Measurements from ENCODE around the gene AGRN.

DNA sequence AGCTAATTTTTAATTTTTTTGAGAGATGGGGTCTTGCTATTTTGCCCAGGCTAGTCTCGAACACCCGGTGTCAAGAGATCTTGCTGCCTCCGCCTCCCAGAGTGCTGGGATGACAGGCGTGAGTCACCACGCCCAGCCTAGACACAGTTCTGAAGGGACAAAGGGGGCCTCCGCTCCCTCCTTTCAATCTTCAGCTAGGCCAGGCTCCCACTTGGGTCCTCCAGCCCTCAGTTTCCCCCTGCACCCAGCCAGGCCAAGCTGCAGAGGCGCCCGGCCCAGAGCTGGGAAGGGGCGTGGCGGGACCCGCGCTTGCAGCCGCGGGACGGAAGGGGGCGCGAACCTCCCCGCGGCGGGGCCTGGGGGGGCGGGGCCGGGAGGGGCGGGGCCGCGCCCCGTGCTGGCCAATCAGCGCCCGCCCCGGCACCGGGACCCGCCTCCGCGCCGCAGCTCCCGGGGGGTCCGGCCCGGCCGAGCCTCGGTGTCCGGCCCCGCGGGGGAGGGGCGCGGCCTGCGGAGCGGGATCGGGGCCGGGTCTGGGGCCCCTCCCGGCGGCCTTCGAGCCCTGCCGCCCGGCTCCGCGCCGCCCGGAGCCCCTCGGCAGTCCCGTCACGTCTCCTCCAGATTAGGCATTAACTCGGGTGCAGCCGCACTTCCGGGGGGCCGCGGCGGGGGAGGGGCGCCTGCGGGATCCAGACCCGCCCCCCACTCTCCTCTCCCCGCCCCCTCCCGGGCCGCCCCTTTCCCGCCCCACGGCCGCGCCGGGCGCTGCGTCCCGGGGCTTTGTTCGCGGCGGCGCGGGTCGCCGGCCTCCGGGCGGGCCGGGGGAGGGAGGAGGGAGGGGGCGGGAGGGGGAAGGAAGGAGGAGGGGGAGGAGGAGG is 559 bp upstream of the AGRN start:
- TF ChIP-seq CREB1 (CRISPR knock-in tag; IDR thresholded peaks at IDR 0.05), result no peak
- no peak for TF ChIP-seq PRRX2 (CRISPR knock-in tag; IDR thresholded peaks at IDR 0.05)
- TF ChIP-seq CTCF (IDR thresholded peaks at IDR 0.05), result no peak

Measured in WTC11 (cell line).